HepG2 (cell line): ENCODE results near the gene USP43. TPM values are rescaled to one million over a fixed set of nuclear protein-coding genes. Genes with fewer than 3 reads are reported as not detected.

Experiments
- AHDC1 ChIP-seq: sonication (generic); formaldehyde crosslinking; IDR thresholded peaks from 2 replicates; pipeline ENCODE4 v1.5.1; 2020; ENCODE audit warnings: mild to moderate bottlenecking, missing genetic modification reagents, borderline replicate concordance
- ATRX ChIP-seq: sonication (generic); formaldehyde crosslinking; IDR thresholded peaks from 2 replicates; pipeline ENCODE4 v1.4.0; 2020; ENCODE audit warnings: missing genetic modification reagents, borderline replicate concordance
- BCL6 ChIP-seq: IDR thresholded peaks from 2 replicates; pipeline ENCODE4 v1.6.1; 2016; ENCODE audit warnings: missing genetic modification reagents, missing compliant biosample characterization
- CREB3 ChIP-seq: sonication (generic); formaldehyde crosslinking; IDR thresholded peaks from 2 replicates; pipeline ENCODE4 v1.5.0; 2020; ENCODE audit warnings: missing genetic modification reagents
- EED ChIP-seq: sonication (generic); formaldehyde crosslinking; IDR thresholded peaks from 2 replicates; pipeline ENCODE4 v1.5.0; 2020; ENCODE audit warnings: mild to moderate bottlenecking, missing genetic modification reagents
- GFI1 ChIP-seq: sonication (generic); formaldehyde crosslinking; IDR thresholded peaks from 2 replicates; pipeline ENCODE4 v1.5.0; 2020; ENCODE audit warnings: missing genetic modification reagents, mild to moderate bottlenecking, borderline replicate concordance
- KLF11 ChIP-seq: IDR thresholded peaks from 2 replicates; pipeline ENCODE4 v1.6.1; 2016; ENCODE audit warnings: missing compliant biosample characterization
- NR2F2 ChIP-seq: IDR thresholded peaks from 2 replicates; pipeline ENCODE4 v1.6.1; 2012; ENCODE audit warnings: low read depth, inconsistent platforms, borderline replicate concordance
- RFXANK ChIP-seq: IDR thresholded peaks from 2 replicates; pipeline ENCODE4 v1.6.1; 2016
- ZBTB7B ChIP-seq: sonication (generic); formaldehyde crosslinking; IDR thresholded peaks from 2 replicates; pipeline ENCODE4 v1.4.0; 2020; ENCODE audit warnings: missing genetic modification reagents
- ZFP82 ChIP-seq: sonication (generic); formaldehyde crosslinking; IDR thresholded peaks from 2 replicates; pipeline ENCODE4 v1.5.1; 2020; ENCODE audit warnings: mild to moderate bottlenecking, missing genetic modification reagents, borderline replicate concordance
- ZNF180 ChIP-seq: sonication (generic); formaldehyde crosslinking; IDR thresholded peaks from 2 replicates; pipeline ENCODE4 v1.4.0; 2020; ENCODE audit warnings: low read depth, missing genetic modification reagents, borderline replicate concordance
- ZNF510 ChIP-seq: sonication (generic); formaldehyde crosslinking; IDR thresholded peaks from 2 replicates; pipeline ENCODE4 v1.4.0; 2020; ENCODE audit warnings: low read depth, mild to moderate bottlenecking, missing genetic modification reagents
- ZNF598 ChIP-seq: sonication (generic); formaldehyde crosslinking; IDR thresholded peaks from 2 replicates; pipeline ENCODE4 v1.5.1; 2020; ENCODE audit warnings: mild to moderate bottlenecking, missing genetic modification reagents, borderline replicate concordance
- ZNF674 ChIP-seq: sonication (generic); formaldehyde crosslinking; IDR thresholded peaks from 2 replicates; pipeline ENCODE4 v1.5.0; 2020; ENCODE audit warnings: low read depth, mild to moderate bottlenecking, missing genetic modification reagents
- ZNF687 ChIP-seq: sonication (generic); formaldehyde crosslinking; IDR thresholded peaks from 2 replicates; pipeline ENCODE4 v1.5.1; 2020; ENCODE audit warnings: mild to moderate bottlenecking, missing genetic modification reagents, moderate library complexity
- ZNF772 ChIP-seq: sonication (generic); formaldehyde crosslinking; IDR thresholded peaks from 2 replicates; pipeline ENCODE4 v1.5.0; 2020; ENCODE audit warnings: mild to moderate bottlenecking, missing genetic modification reagents
- ZNF775 ChIP-seq: sonication (generic); formaldehyde crosslinking; IDR thresholded peaks from 2 replicates; pipeline ENCODE4 v1.4.0; 2020; ENCODE audit warnings: missing genetic modification reagents, mild to moderate bottlenecking, moderate library complexity, borderline replicate concordance
- ZNF879 ChIP-seq: sonication (generic); formaldehyde crosslinking; IDR thresholded peaks from 2 replicates; pipeline ENCODE4 v1.8.1; 2023; ENCODE audit warnings: missing genetic modification reagents
- polyA plus RNA-seq, 8 experiments: library from polyadenylated mRNA; depleted of rRNA in 3 of 8; stranded (reverse) in 7 of 8; unstranded in 1 of 8; fragments of >200 nt; fragmentation: Illumina TruSeq in 4 of 8; extraction: Trizol in 4 of 8; gene quantifications; 2 replicates each; pipeline versions ENCODE4 v1.2.1 to v1.2.3, GENCODE V29; 2011 to 2016; ENCODE audit warnings: low read depth in 4 of 8, missing spikeins in 1 of 8, mixed read lengths in 1 of 8; ENCODE audit not compliant: insufficient read depth in 1 of 8
- total RNA-seq, 5 experiments: library from RNA; depleted of rRNA; stranded (reverse); fragments of >200 nt; fragmentation: Illumina TruSeq; extraction: Trizol; gene quantifications; 2 replicates each; pipeline ENCODE4 v1.2.3, GENCODE V29; 2016; ENCODE audit warnings: low read depth in 1 of 5

Gene USP43
- total and polyA plus RNA-seq, 2 of the 13 experiments (the other 11 are each of a cell fraction or from before 2014, with no cell fraction given) = 1.6 to 2.2 TPM

- TF ChIP-seq KLF11 (CRISPR knock-in tag) = no peak
- no peak for TF ChIP-seq EED (CRISPR knock-in tag)
- no peak for TF ChIP-seq ZNF772 (CRISPR knock-in tag)
- peak; percentile 37; the same call in 1 of the 2 replicates for TF ChIP-seq ZFP82 (CRISPR knock-in tag)
- no peak for TF ChIP-seq ZNF598 (CRISPR knock-in tag)
- no peak for TF ChIP-seq NR2F2
- TF ChIP-seq ZNF180 (CRISPR knock-in tag) = no peak
- TF ChIP-seq AHDC1 (CRISPR knock-in tag) = no peak
- peak; percentile 38; the same call in 1 of the 2 replicates for TF ChIP-seq GFI1
- TF ChIP-seq ATRX (CRISPR knock-in tag) = no peak
- TF ChIP-seq ZNF510 (CRISPR knock-in tag) = no peak
- peak; percentile 8; the same call in 1 of the 2 replicates for TF ChIP-seq ZBTB7B (CRISPR knock-in tag)
- TF ChIP-seq BCL6 (CRISPR knock-in tag) = no peak
- TF ChIP-seq ZNF879 = no peak
- TF ChIP-seq ZNF687 (CRISPR knock-in tag) = peak; percentile 80
- TF ChIP-seq ZNF775 (CRISPR knock-in tag) = no peak
- TF ChIP-seq CREB3 (CRISPR knock-in tag) = no peak
- no peak for TF ChIP-seq ZNF674 (CRISPR knock-in tag)
- no peak for TF ChIP-seq RFXANK (CRISPR knock-in tag)
Measured at GRCh38 chr17:9644910-9645751, at the start of gene USP43 (continued).
